SHP77 (cell line): Measurements from ENCODE around the gene SGCA.
A peak's percentile ranks its signal among the peaks of the same experiment; 100 is the strongest.

Source experiments
- DNase-seq, 2 experiments: peaks; one replicate each; lab custom pipeline; 2025; lab: John Stamatoyannopoulos, UW

SGCA gene

GRCh38 chr17:50167371-50167770, 1.6 kb downstream of the SGCA start:
- DNase-seq, result no peak

- no peak for DNase-seq
Observed at GRCh38 chr17:50168319-50168718, 2.5 kb downstream of the SGCA start.

GRCh38 chr17:50169121-50169764, 3.4 kb downstream of the SGCA start:
- peak; percentile 12 to 58 for DNase-seq

- DNase-seq, result no peak
Observed at GRCh38 chr17:50169881-50170459, 4.2 kb downstream of the SGCA start.

- DNase-seq, result no peak
Observed at GRCh38 chr17:50170662-50171370, 5.0 kb downstream of the SGCA start.

- no peak for DNase-seq
Observed at GRCh38 chr17:50171371-50172071, 5.7 kb downstream of the SGCA start.

DNA sequence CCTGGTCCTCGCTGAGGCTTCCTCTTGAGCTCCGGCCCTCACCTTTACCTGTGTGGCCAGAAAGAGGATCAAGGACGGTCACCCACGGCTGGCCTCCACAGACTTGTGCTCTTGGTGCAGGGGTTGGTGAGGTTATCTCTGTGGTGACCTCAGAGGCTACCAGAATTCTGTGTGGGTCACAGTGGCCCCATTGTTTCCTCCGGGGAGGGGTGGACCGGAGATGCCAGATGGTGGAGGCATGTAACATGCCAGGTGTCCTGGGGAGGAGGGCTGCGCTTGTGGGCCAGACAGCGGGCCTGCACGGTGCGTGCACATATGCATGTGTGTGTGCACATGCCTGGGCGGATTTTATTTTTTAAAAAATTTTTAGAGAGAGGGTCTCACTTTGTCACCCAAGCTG, 6.3 kb downstream of the SGCA start:
- no peak for DNase-seq

DNA sequence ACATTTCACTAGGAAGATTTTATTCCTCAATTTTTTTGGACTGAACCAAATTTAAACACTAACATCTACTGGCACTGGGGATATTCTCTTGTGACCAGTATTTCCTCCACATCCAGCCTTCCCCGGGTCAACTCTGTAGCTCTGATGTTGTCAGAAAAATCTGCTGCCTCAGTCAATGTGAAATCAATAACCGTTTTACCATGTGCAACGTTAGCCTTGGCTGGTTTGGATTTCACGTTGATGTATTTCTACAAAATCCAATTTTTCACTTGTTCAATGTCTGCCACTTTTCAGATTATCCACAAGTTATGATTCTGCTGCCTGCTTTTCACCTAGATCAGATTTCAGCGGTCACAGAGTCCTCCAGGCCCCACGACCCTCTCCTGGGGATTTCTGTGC, 7.1 kb downstream of the SGCA start:
- DNase-seq, result no peak

DNA sequence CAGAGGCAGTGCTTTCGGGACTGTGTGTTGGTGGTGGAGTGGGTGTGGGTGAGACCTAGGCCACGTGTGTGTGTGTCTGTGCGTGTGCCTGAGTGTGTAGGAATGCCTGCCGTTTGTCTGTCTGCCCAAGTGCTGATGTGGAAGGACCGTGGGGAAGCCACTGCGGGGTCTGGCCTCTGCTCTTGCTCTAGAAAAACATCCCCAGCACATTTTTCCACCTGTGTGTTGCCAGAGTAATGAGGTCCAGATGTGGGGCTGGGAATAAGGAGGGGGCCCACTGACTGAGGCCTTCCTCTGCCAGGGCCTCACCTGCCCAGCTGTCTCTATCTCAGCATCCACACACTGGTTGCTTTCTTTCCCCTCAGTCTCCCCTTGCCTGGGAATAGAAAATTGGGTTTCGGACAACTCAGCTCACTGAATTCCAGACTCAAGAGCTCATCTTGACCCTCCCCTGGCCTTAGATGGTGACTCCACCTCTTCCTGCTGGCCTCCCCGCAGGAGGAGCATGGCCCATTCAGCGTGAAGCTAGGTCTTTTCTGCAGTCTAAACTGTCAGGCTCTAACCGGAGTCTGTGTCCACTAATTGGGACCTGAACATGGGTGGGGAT, 7.6 kb downstream of the SGCA start:
- no peak for DNase-seq

DNA sequence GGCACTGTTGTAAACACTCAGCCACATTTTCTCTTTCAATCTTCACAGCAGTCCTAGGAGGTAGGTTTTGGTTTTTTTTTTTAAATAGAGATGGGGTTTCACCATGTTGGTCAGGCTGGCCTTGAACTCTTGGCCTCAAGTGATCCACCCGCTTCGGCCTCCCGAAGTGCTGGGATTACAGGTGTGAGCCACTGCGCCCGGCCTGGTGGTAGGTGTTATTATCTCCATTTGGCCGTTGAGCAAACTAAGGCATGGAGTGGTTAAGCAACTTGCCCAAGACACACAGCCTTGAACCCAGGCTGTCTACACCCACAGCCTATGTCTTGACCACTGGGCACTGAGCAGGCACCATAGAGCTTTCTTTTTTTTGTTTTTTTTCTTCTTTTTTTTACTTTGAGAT, 8.6 kb downstream of the SGCA start:
- no peak for DNase-seq

GRCh38 chr17:50175035-50175807, 9.4 kb downstream of the SGCA start:
- no peak for DNase-seq

DNA sequence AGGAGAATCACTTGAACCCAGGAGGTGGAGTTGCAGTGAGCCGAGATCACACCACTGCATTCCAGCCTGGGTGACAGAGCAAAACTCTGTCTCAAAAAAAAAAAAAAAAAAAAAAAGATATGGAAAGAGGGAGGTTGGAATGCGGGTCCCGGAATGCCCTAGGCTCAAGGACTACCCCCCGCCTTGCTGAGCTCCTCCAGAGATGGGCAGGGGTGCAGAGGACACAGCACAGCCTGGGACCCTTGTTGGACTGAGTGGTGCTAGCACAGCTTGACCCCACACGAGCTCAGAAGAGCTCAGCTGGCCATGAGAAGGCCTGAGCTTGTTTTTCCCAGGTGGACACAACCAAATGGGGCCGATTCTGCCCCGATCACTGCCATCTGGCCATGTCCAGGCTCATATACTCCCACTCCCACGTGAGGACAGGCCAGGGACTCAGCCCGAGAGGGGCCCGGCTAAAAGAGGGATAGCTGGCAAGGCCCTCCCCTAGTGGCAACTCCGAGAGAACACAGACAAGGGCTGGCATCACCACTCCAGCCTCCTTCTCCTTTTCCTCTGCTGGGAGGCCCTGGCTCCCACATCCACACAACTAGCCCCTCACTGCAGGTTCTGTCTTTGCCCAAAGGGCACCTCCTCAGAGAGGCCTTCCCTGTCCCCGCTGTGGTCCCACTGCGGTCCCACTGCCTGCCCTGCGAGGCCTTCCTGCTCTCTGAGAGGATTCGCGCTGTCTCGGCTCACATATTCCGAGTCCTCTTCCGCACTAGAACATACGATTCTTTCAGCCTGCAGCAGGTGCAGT, 11.0 kb downstream of the SGCA start:
- DNase-seq, result no peak

- no peak for DNase-seq
Observed at GRCh38 chr17:50177476-50177875, 11.7 kb downstream of the SGCA start.

DNA sequence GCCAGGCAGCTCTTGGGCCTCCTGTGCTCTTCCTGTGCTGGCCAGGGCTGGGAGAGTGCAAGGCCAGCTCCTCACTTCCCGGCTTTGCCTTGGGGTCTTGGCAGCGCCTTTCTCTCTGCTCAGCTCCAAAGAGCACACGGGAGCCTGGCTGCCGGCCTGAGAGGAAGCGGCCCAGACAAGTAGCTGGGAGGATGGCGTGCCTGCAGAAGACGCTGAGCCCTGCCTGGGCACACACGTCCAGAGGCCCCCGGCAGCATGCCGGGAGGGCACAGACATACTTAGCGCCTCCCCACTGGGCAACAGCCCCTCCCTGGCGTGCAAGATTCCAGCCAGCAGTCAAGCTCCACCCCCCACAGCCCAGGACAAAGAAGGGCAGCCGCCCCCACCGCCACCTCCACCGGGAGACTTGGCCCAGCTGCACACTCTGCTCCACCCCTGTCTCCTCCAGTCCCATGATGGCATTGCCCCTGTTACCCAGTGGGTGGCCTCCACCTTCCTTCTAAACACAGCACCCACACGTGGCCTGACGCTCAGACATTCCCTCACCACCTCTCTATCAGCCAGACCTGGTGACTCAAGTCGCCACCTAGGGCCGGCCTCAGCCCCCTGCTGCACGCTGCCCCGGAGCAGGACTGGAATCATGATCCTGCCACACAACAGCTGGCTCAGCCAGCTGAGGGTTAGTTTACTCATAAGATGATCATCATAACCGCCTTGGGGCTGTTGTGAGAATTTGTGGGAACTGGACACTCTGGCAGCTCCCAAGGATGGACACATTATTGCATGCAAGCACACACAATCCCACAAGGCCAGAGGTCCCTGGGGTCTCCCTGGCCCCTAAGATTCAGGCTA, 12.4 kb downstream of the SGCA start:
- peak; percentile 86 to 90 for DNase-seq

- no peak for DNase-seq
Observed at GRCh38 chr17:50180111-50180510, 14.3 kb downstream of the SGCA start.

GRCh38 chr17:50180620-50181019, 14.8 kb downstream of the SGCA start:
- no peak for DNase-seq

DNA sequence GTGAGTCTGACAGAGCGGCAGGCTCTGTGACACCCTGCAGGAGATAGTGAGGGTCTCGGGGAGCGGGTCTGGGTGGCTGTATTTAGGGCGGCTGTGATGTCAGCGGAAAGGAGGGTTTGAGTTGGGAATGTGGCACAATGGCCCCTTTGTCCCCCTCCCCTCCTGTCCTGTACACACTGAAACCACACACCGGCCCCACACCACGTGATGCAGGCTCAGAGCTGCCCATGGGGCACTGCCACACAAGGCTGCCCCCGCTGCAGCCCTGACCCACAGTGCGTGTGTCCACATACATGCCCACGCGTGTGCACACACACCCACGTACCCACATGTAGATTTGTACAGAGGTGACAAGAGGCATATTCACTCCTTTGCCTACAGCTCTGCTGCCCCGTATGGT, 15.3 kb downstream of the SGCA start:
- no peak for DNase-seq

GRCh38 chr17:50181591-50182560, 16.1 kb downstream of the SGCA start:
- DNase-seq, result no peak
